Non-pigmented ciliary epithelial cell (primary cell): Measurements from ENCODE around the gene ERI3.

Experiments
- DNase-seq: peaks from one replicate; pipeline ENCODE4 v3.0.0-alpha.2; 2010; ENCODE audit warnings: low read depth

Gene ERI3

GRCh38 chr1:44283524-44284173, 71.4 kb downstream of the ERI3 start:
- no peak for DNase-seq

- DNase-seq, result no peak
These were observed 72.2 kb downstream of the ERI3 start for GRCh38 chr1:44282704-44283426.

DNA sequence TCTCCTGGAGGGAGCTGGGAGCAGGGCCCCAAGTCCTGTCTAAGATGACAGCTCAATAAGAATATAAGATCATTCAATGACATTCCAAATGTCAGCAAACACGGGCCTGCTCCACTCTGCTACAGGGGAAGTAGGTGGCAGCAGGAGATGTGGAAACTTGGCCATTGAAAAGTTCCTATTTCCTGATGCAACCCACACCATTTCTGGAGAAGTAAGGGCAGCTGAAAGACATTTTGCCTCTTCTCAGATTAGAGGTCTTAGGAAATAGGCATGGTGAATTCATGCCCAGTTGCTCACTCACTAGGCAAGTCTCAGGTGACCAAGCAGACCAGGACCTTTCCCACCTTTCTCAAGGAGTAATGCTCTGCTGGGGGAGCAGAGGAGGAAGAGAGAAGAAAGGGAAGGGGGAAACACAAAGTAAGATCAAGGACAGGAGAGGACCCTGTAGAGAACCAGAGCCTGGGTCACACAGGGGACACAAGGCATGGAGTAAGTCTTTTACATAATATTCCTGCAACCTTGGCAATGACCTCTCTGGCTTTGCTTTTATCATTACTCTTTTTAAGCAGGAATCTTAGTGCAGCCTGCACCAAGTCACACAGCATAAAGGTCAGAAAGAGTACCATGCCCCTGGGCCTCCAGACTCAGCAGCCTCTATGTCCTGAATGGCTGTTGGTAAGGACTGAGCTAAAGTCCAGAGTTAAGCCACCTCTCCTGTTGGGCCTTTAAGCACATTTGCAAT, 72.9 kb downstream of the ERI3 start:
- DNase-seq, result no peak

DNA sequence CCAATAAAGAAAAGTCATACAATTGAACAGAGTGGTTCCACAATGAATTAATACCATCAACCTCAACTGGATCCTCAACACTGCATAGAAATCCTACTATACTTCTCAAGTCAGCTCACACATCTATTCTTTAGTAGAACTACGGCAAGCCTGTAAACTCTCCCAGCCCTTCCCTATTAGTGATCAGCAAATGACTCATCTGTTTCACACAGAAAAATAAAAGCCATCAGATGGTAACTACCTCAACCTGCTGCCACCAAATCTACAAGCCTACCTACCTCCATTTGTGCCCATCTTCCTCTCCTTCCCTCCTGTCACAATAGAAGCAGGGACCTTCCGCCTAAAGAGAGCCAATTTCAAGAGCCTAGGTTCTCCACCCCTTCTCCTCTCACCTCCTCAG, 78.2 kb downstream of the ERI3 start:
- DNase-seq, result no peak

DNA sequence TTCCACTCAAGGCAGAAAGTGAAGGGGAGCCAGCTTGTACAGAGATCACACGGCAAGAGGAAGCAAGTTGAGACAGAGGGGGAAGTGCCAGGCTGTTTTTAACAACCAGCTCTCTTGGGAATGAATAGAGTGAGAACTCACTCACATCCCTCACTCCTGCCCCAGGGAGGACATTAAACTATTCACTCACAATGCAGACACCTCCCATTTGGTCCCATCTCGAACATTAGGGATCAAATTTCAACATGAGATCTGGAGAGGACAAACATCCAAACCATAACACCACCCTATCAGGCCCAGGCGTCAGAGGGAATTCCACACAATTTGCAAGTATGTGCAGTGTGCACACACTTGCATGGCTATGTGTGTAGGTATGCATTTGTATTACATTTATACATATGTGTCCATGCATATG, 79.1 kb downstream of the ERI3 start:
- DNase-seq, result no peak

- no peak for DNase-seq
These were observed 79.6 kb downstream of the ERI3 start for GRCh38 chr1:44275296-44275962.

DNA sequence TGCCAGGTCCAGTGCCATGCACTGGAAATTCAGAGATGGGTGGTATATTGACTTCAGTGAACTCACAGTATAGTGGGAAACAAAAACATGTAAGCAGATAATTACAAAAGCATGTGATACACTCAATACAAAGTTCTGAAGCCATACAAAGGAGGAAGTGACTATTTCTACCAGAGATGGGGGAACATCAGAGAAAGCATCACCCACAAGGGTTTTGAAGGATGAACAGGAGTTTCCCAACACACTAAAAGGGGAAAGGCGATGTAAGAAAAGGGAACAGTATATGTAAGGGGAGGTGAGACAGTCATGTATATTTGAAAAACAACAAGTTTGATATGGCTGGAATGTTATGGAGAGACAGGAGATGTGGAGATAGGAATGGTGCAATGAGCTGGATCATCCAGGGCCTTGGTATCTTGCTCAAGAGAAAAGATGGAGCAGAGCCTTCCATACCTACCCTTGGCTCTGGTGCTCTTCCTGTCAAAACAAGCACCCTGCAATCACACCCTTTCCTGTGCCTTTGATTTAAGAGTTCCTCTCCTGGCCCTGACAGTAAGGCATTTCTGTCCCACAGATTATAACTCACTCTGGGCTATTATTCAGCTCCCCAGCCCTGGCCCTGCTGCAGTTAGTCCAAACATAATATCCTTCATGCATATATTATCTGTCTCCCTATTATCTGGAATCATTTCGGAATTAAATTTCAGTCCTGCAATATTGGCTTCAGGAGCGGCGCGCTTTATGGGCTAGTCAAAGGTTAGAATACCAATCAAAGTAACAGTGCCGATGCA, 81.3 kb downstream of the ERI3 start:
- DNase-seq, result no peak

GRCh38 chr1:44272992-44273391, 82.1 kb downstream of the ERI3 start:
- DNase-seq, result no peak

DNA sequence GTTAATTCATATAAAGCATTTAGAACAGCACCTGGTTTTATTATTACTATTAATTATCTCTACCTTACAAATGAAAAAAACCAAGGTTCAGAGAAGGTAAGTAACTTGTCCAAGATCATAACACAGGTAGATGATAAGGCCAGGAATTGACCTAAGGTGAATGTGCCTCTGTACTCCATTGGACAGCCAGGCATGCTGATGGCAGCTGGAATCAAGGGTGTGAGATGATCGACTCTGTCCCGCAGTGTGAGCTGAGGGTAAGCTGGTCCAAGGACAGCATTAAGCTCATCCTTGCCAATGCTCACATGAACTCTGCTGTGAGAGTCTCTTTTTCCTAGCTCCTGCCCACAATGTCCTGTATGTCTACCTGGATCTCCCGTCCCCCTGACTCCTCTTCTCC, 83.4 kb downstream of the ERI3 start:
- no peak for DNase-seq

DNA sequence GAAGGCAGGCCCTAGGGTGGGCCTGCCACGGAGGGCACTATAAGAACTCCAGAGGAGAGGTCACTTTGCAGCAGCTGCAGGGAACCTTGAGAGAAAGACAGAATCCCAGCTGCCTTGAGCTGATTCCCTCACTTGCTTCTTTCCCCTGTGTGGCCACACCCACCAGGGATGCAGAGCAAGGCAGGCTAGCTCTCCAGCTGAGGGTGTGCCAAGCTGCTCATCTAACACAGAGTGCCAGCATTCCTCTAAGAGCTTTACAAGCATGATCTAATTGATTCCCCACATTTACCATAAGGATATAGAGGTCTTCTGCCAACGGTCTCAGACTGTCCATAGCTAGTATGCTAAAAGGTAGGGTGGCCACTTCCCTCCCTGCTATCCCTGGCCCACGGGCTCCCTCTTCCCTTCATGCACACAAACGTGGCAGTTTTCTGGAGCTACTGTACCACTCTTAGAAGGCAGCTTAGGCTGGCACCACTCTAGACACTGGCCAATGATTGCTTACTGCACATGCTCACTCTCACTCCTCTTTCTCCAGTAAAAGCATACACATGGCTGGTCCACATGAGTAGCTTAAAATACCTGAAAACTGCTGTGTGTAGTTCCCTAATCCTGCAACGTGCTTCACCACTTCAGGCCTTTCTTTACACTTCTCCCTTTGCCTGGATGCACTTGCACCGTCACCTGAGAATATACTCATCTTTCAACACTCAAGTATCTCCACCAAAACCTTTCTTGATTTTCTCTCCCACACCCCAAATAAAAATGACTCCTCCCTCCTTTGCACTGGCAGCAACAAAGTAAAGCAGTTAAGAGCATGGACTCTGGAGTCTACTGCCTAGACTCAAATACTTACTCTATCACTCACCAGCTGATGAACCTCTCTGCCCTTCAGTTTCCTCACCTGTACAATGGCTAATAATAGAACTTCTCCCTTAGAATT, 84.1 kb downstream of the ERI3 start:
- no peak for DNase-seq

- DNase-seq, result no peak
These were observed 87.0 kb downstream of the ERI3 start for GRCh38 chr1:44268054-44268453.

- no peak for DNase-seq
These were observed 87.6 kb downstream of the ERI3 start for GRCh38 chr1:44267438-44267837.

- no peak for DNase-seq
These were observed 88.4 kb downstream of the ERI3 start for GRCh38 chr1:44266400-44267344.

DNA sequence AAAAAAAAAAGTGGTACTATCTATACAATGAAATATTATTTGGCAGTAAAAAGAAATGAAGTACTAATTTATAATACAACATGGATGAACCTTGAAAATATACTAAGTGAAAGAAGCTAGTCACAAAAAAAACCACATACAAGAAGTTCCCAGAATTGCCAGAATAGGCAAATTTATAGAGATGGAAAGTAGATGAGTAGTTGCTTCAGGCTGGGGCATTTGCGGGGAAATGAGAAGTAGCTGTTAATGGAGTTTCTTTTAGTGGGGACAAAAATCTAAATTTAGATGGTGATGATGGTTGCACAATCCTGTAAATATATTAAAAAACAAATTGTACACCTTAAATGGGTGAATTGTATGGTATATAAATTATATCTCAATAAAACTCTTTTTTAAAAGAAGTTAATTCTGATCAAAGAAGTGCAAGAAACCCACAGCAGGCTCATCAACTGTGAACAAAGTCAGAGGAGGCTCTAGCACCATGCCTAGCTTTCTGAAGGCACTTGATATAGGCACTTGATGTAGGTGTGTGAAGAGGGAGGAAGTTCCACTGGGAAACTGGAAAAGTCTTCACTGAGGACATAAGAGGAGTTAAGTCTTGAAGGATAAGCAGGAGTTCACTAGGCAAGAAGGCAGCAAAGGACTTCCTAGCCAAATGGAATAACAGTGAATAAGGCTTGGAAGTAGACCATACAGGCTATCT, 89.2 kb downstream of the ERI3 start:
- DNase-seq, result no peak

- DNase-seq, result no peak
These were observed 90.6 kb downstream of the ERI3 start for GRCh38 chr1:44264451-44264771.

GRCh38 chr1:44263568-44264450, 91.2 kb downstream of the ERI3 start:
- DNase-seq, result no peak

DNA sequence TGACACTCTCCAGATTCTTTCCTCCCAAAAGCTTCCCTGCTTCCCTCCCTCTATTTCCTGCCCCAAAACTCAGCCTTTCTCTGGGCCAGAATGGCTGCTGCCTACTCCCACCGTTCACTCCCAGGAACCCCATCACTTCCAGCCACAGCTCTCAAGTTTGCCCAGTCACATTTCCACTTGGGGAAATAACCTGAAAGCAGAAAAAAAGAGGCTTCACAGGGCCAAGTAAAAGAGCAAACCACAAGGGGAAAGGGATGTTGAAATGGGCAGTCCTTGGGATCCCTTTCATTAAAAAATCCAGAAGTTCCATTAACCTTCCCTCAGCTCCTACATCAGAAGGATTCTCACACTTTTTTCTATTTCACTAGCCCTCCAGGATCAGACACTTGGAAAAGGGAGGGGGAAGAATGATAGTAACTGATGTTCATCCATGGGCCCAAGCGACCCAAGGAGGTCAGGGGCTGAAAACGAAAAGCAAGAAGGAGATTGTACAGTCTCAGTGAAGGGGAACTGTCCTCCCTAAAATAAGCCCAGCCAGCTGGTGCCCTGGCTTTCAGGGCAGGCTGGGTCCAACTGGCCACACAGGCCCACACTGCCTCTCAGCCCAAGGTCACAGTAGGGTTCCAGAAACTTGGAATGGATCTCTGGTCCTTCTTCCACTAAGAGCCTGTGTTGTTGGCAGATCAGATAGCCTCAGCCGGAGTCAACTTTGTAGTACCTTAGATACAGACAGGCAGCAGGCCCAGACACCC, 92.1 kb downstream of the ERI3 start:
- no peak for DNase-seq
